K562 (cell line): ENCODE results near the gene HMGCL. TPM values are rescaled to one million over a fixed set of nuclear protein-coding genes. Genes with fewer than 3 reads are reported as not detected.
A peak's percentile ranks its signal among the peaks of the same experiment; 100 is the strongest.

Experiments
- FOXO4 ChIP-seq: fragments of 450-650 bp; formaldehyde crosslinking; IDR thresholded peaks from 2 replicates; pipeline ENCODE4 v1.4.0; 2020; ENCODE audit warnings: mild to moderate bottlenecking, moderate library complexity
- GTF2B ChIP-seq: IDR thresholded peaks from 2 replicates; pipeline ENCODE4 v1.6.1; 2011; ENCODE audit not compliant: insufficient read length; ENCODE audit errors: extremely low read depth
- GTF3C2 ChIP-seq: IDR thresholded peaks from 3 replicates; pipeline ENCODE4 v1.6.1; 2011; ENCODE audit warnings: borderline replicate concordance, mild to moderate bottlenecking, moderate library complexity; ENCODE audit not compliant: insufficient read length; ENCODE audit errors: extremely low read depth
- HDAC2 ChIP-seq: fragments of 450-650 bp; IDR thresholded peaks from 2 replicates; pipeline ENCODE4 v1.6.1; 2016; ENCODE audit warnings: mild to moderate bottlenecking
- HEY1 ChIP-seq: fragments of 250-450 bp; sonication (Bioruptor Pico); IDR thresholded peaks from 2 replicates; pipeline ENCODE4 v1.5.0; 2020; ENCODE audit warnings: mild to moderate bottlenecking, moderate library complexity, borderline replicate concordance
- ILF3 ChIP-seq: fragments of 450-650 bp; IDR thresholded peaks from 2 replicates; pipeline ENCODE4 v1.6.1; 2018; ENCODE audit warnings: antibody characterized with exemption, mild to moderate bottlenecking, moderate library complexity, borderline replicate concordance
- KLF13 ChIP-seq: fragments of 450-650 bp; IDR thresholded peaks from 2 replicates; pipeline ENCODE4 v1.6.1; 2016; ENCODE audit warnings: missing genetic modification characterization, low read depth, mild to moderate bottlenecking, missing compliant biosample characterization, moderate library complexity, borderline replicate concordance
- USF1 ChIP-seq: sonication (generic); formaldehyde crosslinking; IDR thresholded peaks from 2 replicates; pipeline ENCODE4 v1.9.0; 2022; ENCODE audit warnings: mild to moderate bottlenecking, missing genetic modification reagents
- ZBTB40 ChIP-seq, 2 experiments: fragments of 450-650 bp in 1 of 2; sonication (generic) in 1 of 2; formaldehyde crosslinking in 1 of 2; IDR thresholded peaks; 2 replicates each; pipeline versions ENCODE4 v1.7.1 to v1.9.0; 2016 to 2022; ENCODE audit warnings: inconsistent platforms in 1 of 2, mild to moderate bottlenecking in 1 of 2, missing genetic modification reagents in 1 of 2
- ZFPM2 ChIP-seq: fragments of 250-450 bp; sonication (Bioruptor Pico); IDR thresholded peaks from 2 replicates; pipeline ENCODE4 v1.5.1; 2022; ENCODE audit warnings: mild to moderate bottlenecking
- polyA plus RNA-seq, 8 experiments: library from polyadenylated mRNA; depleted of rRNA in 4 of 8; stranded (reverse) in 5 of 8; unstranded in 3 of 8; fragments of >200 nt; fragmentation: Nextera tagmentation in 2 of 8; fragmentation: Illumina TruSeq in 1 of 8; extraction: Ambion mirVana in 2 of 8; extraction: Trizol in 1 of 8; gene quantifications; 2 replicates each; pipeline versions ENCODE4 v1.2.1 to v1.2.3, GENCODE V29; 2011 to 2014; ENCODE audit warnings: inconsistent platforms in 1 of 8, missing spikeins in 1 of 8
- total RNA-seq, 7 experiments: library from RNA; depleted of rRNA in 6 of 7; stranded (reverse); fragments of >200 nt in 6 of 7; fragmentation: Illumina TruSeq in 2 of 7; extraction: Trizol in 2 of 7; gene quantifications; 2 replicates each; pipeline versions ENCODE4 v1.2.1 to v1.2.3, GENCODE V29; 2011 to 2021; ENCODE audit warnings: low replicate concordance in 1 of 7

Gene HMGCL
- total and polyA plus RNA-seq, 9 of the 15 experiments (the other 6 are each of a cell fraction or from before 2014, with no cell fraction given) = 18.0 to 82.2 (median 24.2) TPM

GRCh38 chr1:23799570-23800399 is 25.4 kb downstream of the HMGCL start (continued):
- no peak for TF ChIP-seq GTF3C2
- TF ChIP-seq HEY1 (CRISPR knock-in tag) = no peak
- TF ChIP-seq HDAC2 = peak; percentile 66; the same call in 1 of the 2 replicates
- TF ChIP-seq ILF3 = no peak
- TF ChIP-seq USF1 (CRISPR knock-in tag) = peak; percentile 92
- no peak for TF ChIP-seq FOXO4 (CRISPR knock-in tag)
- TF ChIP-seq KLF13 (tag) = no peak
- no peak for TF ChIP-seq ZBTB40 (IDR thresholded peaks at IDR 0.05)
- TF ChIP-seq ZBTB40 (CRISPR knock-in tag; IDR thresholded peaks at IDR 0.05) = no peak
- no peak for TF ChIP-seq ZFPM2
- TF ChIP-seq GTF2B = no peak
